ENCODE results near the gene DHX32.

Gene DHX32

GRCh38 chr10:125878957-125879835 lies 1.9 kb downstream of the DHX32 start:
- Mint-ChIP-seq H3K4me1 (peaks cover 6% of the 10 kb centered on the region), H3K36me3 (peaks cover 13% of the 10 kb centered on the region), H3K27ac (no peak overlapping the region), H3K9me3 (peaks cover 3% of the 10 kb centered on the region), H3K4me3 (no peak overlapping the region)
- DNase-seq (ENCODE audit: low spot score in 2 of 2) (no peak), ATAC-seq (no peak)

DNA sequence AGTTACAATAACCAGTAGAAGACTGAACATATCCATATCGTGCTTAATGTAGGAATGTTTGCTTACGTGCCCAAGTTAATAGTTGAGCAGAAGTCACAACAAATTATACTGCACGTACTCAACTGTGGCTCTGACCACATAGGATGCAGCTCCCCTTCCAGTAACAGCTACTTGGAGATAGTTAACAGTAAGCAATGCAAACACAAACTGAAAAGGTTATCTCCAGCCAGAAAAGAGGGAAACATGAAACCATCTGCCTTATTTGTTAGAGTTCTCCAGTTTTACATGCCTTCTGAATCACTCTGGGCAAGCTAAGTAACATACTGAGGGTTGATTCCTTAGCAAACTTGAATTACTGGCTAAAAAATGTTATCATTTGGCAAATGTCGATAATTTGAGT lies 9.8 kb downstream of the DHX32 start:
- Mint-ChIP-seq H3K36me3 (peaks cover 11% of the 10 kb centered on the region), H3K27ac (no peak overlapping the region), H3K4me1 (peaks cover 6% of the 10 kb centered on the region), H3K4me3 (no peak overlapping the region), H3K9me3 (peaks cover 3% of the 10 kb centered on the region)
- ATAC-seq (no peak), DNase-seq (ENCODE audit: low spot score in 2 of 2) (no peak)

GRCh38 chr10:125868372-125868975 lies 12.6 kb downstream of the DHX32 start:
- no peak overlapping the region for H3K27ac Mint-ChIP-seq
- no peak overlapping the region for H3K4me3 Mint-ChIP-seq
- no peaks in the 10 kb centered on the region for H3K4me1 Mint-ChIP-seq
- H3K36me3 Mint-ChIP-seq: peaks cover 21% of the 10 kb centered on the region
- ATAC-seq (no peak), DNase-seq (ENCODE audit: low spot score in 2 of 2) (no peak)
- no peaks in the 10 kb centered on the region for H3K9me3 Mint-ChIP-seq

- no peak overlapping the region for H3K27ac Mint-ChIP-seq
- peaks cover 21% of the 10 kb centered on the region for H3K36me3 Mint-ChIP-seq
- ATAC-seq (peak; percentile 34), DNase-seq (ENCODE audit: low spot score in 2 of 2) (no peak)
- no peaks in the 10 kb centered on the region for H3K4me1 Mint-ChIP-seq
- H3K4me3 Mint-ChIP-seq: no peak overlapping the region
- no peaks in the 10 kb centered on the region for H3K9me3 Mint-ChIP-seq
These were observed 14.6 kb downstream of the DHX32 start for GRCh38 chr10:125866421-125867029.

GRCh38 chr10:125865120-125865519 lies 16.0 kb downstream of the DHX32 start:
- DNase-seq (ENCODE audit: low spot score in 2 of 2) (no peak), ATAC-seq (no peak)
- H3K36me3 Mint-ChIP-seq: peaks cover 21% of the 10 kb centered on the region
- no peaks in the 10 kb centered on the region for H3K9me3 Mint-ChIP-seq
- H3K27ac Mint-ChIP-seq: no peak overlapping the region
- no peak overlapping the region for H3K4me3 Mint-ChIP-seq
- no peaks in the 10 kb centered on the region for H3K4me1 Mint-ChIP-seq

DNA sequence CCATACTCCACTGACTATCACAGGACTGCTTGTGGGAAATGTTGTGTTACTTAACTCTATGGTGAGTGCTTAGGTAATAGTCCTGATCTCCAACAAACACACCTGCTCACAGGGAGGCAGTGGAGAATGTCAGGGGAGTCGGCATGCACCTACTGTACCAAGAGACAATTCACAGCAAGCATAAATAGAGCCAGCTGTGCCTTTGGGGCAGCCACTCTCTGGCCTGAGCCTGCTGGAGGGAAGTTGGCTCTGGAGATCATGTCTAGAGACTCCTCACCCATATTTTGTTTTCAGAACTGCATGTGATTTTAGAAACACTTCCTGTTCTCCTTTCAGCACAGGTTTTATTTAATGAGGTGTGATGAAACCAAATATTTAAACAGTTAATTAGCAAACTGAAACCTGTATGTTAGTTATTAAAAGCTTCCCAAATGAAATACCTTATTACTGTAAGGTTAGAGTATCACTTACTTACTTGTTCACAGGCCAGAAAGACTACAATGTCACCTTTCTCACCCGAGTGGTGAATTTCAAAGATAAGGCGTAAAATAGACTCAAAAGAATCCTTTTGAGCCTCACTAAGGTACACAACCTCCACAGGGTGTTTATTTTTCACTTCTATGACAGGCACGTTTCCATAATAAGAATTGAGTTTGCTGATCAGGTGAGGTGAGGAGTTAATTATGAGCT lies 21.8 kb downstream of the DHX32 start:
- ATAC-seq: no peak
- no peaks in the 10 kb centered on the region for H3K4me1 Mint-ChIP-seq
- H3K27ac Mint-ChIP-seq: no peak overlapping the region
- H3K36me3 Mint-ChIP-seq: peaks cover 18% of the 10 kb centered on the region
- no peak for DNase-seq (ENCODE audit: low spot score in 2 of 2)
- no peak overlapping the region for H3K4me3 Mint-ChIP-seq
- H3K9me3 Mint-ChIP-seq: no peaks in the 10 kb centered on the region

DNA sequence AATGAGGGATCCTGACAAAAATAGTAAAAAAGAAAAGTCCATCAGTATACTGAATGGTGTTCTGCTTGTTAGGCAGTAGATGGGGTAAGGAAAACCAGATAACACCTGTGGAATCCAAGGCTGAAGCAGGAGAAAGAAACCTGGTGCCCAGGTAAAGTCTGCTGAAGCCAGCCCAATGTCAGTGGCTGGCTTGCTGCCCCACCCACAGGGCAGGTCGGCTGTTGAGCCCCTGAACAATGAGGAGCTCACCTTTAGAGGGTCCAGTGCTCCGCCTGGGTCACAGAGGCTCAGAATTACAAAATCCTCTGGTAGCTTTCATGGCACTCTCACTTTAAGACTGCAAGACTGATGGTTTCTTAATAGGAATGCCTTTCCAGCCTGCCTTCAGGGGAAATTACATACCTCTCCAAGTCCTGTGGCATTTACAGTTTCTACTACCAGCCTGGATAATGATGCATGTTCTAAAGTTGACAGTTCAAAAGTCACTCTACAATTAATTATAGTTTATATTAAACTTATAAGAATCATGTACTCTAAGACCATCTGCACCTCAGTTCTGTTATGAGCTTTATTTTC lies 23.8 kb downstream of the DHX32 start:
- Mint-ChIP-seq H3K4me3 (no peak overlapping the region), H3K36me3 (peaks cover 36% of the 10 kb centered on the region), H3K4me1 (no peaks in the 10 kb centered on the region), H3K9me3 (no peaks in the 10 kb centered on the region), H3K27ac (no peak overlapping the region)
- ATAC-seq (no peak), DNase-seq (ENCODE audit: low spot score in 2 of 2) (no peak)

DNA sequence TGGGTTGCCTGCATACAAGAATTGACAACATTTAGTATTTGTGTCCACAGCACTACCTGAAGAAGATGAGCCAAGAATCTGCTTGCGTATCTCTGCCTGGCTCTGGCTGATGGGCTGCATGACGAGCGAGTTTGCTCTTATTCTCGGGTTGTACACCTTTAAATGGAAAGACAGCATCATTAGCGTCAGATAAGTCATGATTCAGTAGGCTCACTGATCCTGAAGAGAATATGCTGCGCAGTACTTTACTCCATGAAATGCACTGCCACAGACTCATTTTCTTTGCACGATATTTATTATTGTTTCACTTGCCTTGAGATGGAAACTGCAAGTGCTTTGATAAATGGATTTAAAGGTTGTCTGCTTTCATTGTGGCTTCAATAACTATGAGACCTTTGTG lies 28.6 kb downstream of the DHX32 start:
- H3K4me1 Mint-ChIP-seq: no peaks in the 10 kb centered on the region
- ATAC-seq (no peak), DNase-seq (ENCODE audit: low spot score in 2 of 2) (no peak)
- peaks cover 56% of the 10 kb centered on the region for H3K36me3 Mint-ChIP-seq
- no peak overlapping the region for H3K27ac Mint-ChIP-seq
- H3K9me3 Mint-ChIP-seq: no peaks in the 10 kb centered on the region
- no peak overlapping the region for H3K4me3 Mint-ChIP-seq

- Mint-ChIP-seq H3K36me3 (peaks cover 62% of the 10 kb centered on the region), H3K27ac (peak overlapping the region; percentile 32), H3K9me3 (no peaks in the 10 kb centered on the region), H3K4me1 (no peaks in the 10 kb centered on the region), H3K4me3 (no peak overlapping the region)
- DNase-seq (ENCODE audit: low spot score in 2 of 2) (no peak), ATAC-seq (no peak)
These were observed 30.0 kb downstream of the DHX32 start for GRCh38 chr10:125850766-125851731.

GRCh38 chr10:125849448-125849847 lies 31.6 kb downstream of the DHX32 start:
- H3K4me1 Mint-ChIP-seq: no peaks in the 10 kb centered on the region
- H3K27ac Mint-ChIP-seq: no peak overlapping the region
- DNase-seq (ENCODE audit: low spot score in 2 of 2): no peak
- H3K4me3 Mint-ChIP-seq: no peak overlapping the region
- H3K9me3 Mint-ChIP-seq: no peaks in the 10 kb centered on the region
- peaks cover 59% of the 10 kb centered on the region for H3K36me3 Mint-ChIP-seq
- ATAC-seq: no peak

- H3K4me1 Mint-ChIP-seq: no peaks in the 10 kb centered on the region
- DNase-seq (ENCODE audit: low spot score in 2 of 2) (no peak), ATAC-seq (no peak)
- peaks cover 55% of the 10 kb centered on the region for H3K36me3 Mint-ChIP-seq
- no peaks in the 10 kb centered on the region for H3K9me3 Mint-ChIP-seq
- no peak overlapping the region for H3K4me3 Mint-ChIP-seq
- H3K27ac Mint-ChIP-seq: no peak overlapping the region
These were observed 32.2 kb downstream of the DHX32 start for GRCh38 chr10:125848857-125849256.

DNA sequence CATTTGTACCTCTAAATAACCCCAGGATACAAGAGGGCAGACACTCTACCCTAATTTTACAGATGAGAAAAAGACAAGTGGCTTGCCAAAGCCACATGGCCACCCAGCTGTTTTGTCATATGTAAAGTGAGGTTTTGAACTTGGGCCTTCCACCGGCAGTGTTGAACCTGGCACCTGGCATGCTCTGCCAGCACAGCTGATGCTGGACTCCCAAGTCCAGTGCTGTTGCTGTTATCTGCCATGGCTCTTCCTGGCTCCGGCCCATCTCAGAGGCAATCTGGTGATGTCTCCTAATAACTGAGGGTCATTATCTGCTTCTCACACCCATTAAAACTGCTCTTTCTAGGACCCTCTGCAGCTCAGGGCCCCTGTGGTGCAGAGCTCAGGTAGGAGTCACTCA lies 32.7 kb downstream of the DHX32 start:
- ATAC-seq: no peak
- H3K4me1 Mint-ChIP-seq: no peaks in the 10 kb centered on the region
- no peak overlapping the region for H3K4me3 Mint-ChIP-seq
- H3K36me3 Mint-ChIP-seq: peaks cover 50% of the 10 kb centered on the region
- H3K27ac Mint-ChIP-seq: no peak overlapping the region
- H3K9me3 Mint-ChIP-seq: no peaks in the 10 kb centered on the region
- no peak for DNase-seq (ENCODE audit: low spot score in 2 of 2)

DNA sequence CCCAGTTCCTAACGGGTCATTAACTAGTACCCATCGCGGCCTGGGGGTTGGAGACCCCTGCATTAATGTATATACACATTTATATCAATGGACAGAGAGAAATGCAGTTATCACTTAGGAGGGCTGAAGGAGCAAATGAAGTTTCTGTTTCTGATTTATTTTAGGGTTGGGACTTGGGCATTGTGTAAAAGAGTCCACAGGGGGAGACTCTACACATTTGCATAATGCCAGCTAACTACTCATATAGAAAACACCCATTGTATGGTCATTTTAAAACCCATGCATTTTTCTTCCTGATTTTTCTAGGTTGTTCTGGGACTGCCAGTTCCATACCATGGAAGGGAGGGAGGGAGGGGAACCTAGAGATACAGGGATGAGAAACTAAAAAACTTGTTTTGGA lies 34.2 kb downstream of the DHX32 start:
- Mint-ChIP-seq H3K27ac (no peak overlapping the region), H3K4me1 (no peaks in the 10 kb centered on the region), H3K4me3 (no peak overlapping the region), H3K9me3 (no peaks in the 10 kb centered on the region), H3K36me3 (peaks cover 43% of the 10 kb centered on the region)
- ATAC-seq: no peak
- DNase-seq (ENCODE audit: low spot score in 2 of 2): no peak

DNA sequence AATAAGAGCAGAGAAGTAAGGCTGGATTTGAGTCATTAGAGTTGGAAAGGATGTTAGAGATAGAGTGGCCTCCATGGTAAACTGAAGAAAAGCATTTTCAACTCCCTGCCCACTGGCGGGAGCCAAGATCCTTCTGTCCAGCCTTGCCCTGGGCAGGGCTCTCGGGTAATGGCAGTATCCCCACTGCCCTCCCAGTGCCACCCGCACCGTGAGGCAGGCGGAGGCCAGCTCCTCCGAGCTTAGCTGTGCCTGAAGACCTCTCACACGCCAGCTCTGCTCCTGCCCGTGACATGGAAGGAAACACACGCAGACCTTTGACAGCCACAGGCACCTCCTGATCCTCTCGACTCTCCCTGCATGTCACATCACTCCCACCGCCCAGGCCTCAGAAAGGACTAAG lies 35.5 kb downstream of the DHX32 start:
- Mint-ChIP-seq H3K4me1 (no peaks in the 10 kb centered on the region), H3K27ac (no peak overlapping the region), H3K9me3 (no peaks in the 10 kb centered on the region), H3K4me3 (no peak overlapping the region), H3K36me3 (peaks cover 43% of the 10 kb centered on the region)
- DNase-seq (ENCODE audit: low spot score in 2 of 2) (no peak), ATAC-seq (no peak)
